OCI-LY7 (cell line): ENCODE results near the gene PIM3. TPM values are rescaled to one million over a fixed set of nuclear protein-coding genes. Genes with fewer than 3 reads are reported as not detected.

Experiments
- BruUV-seq: library from RNA; stranded (reverse); fragments of 400-500 nt; replicated peaks from 2 replicates; lab custom pipeline; 2021; lab: Mats Ljungman, UMichigan
- CTCF ChIA-PET: fragments of 300-600 bp; sonication (Branson Sonifier 250); formaldehyde crosslinking; loops from one replicate; lab custom pipeline; 2022; ENCODE audit warnings: antibody characterized with exemption; ENCODE audit not compliant: unreplicated experiment; lab: Charles Lee
- POLR2A ChIA-PET: fragments of 300-600 bp; sonication (Branson Sonifier 250); formaldehyde crosslinking; loops from one replicate; lab custom pipeline; 2022; ENCODE audit warnings: antibody characterized with exemption; lab: Charles Lee
- DNase-seq: peaks from one replicate; pipeline ENCODE4 v3.0.0-alpha.2; 2015; ENCODE audit warnings: low spot score
- H2AFZ ChIP-seq: fragments of 200-600 bp; sonication (generic), shearing (Covaris generic); 2 replicates; pipeline ENCODE4 v1.6.1; 2014; ENCODE audit warnings: mild to moderate bottlenecking, antibody characterized with exemption, low read length, moderate library complexity
- H3K27ac ChIP-seq: fragments of 200-600 bp; sonication (generic); 2 replicates; pipeline ENCODE4 v1.5.1; 2014; ENCODE audit warnings: mixed run types, low read depth, mild to moderate bottlenecking, moderate library complexity, low read length, inconsistent platforms; ENCODE audit not compliant: poor library complexity, severe bottlenecking
- H3K36me3 ChIP-seq: fragments of 200-600 bp; sonication (generic); 2 replicates; pipeline ENCODE4 v1.6.1; 2014; ENCODE audit warnings: mild to moderate bottlenecking, antibody characterized with exemption, low read length, moderate library complexity, mixed read lengths; ENCODE audit not compliant: insufficient read depth
- H3K4me1 ChIP-seq: fragments of 200-600 bp; sonication (generic); 2 replicates; pipeline ENCODE4 v1.5.1; 2014; ENCODE audit warnings: mild to moderate bottlenecking, low read length; ENCODE audit not compliant: insufficient read depth, poor library complexity, severe bottlenecking
- H3K4me2 ChIP-seq: fragments of 200-600 bp; sonication (generic); 2 replicates; pipeline ENCODE4 v1.6.1; 2014; ENCODE audit warnings: mild to moderate bottlenecking, low read length
- H3K4me3 ChIP-seq: fragments of 200-600 bp; sonication (generic); 2 replicates; pipeline ENCODE4 v1.5.1; 2014; ENCODE audit warnings: mild to moderate bottlenecking, low read depth, low read length; ENCODE audit not compliant: poor library complexity, severe bottlenecking
- H3K79me2 ChIP-seq: fragments of 200-600 bp; sonication (generic); 2 replicates; pipeline ENCODE4 v1.6.1; 2016; ENCODE audit warnings: low read depth, mild to moderate bottlenecking, low read length, moderate library complexity, mixed read lengths; ENCODE audit not compliant: insufficient read depth
- H3K9me2 ChIP-seq: fragments of 200-600 bp; sonication (generic); 2 replicates; pipeline ENCODE4 v1.6.1; 2016; ENCODE audit warnings: mild to moderate bottlenecking, low read length, mixed read lengths; ENCODE audit not compliant: insufficient read depth
- H3K9me3 ChIP-seq: fragments of 200-600 bp; sonication (generic); 2 replicates; pipeline ENCODE4 v1.6.1; 2014; ENCODE audit warnings: mild to moderate bottlenecking, mixed run types, low read length, mixed read lengths
- H4K20me1 ChIP-seq: fragments of 200-600 bp; sonication (generic); 2 replicates; pipeline ENCODE4 v1.6.1; 2014; ENCODE audit warnings: mild to moderate bottlenecking, antibody characterized with exemption, low read length, moderate library complexity, mixed read lengths; ENCODE audit not compliant: insufficient read depth
- EZH2phosphoT487 ChIP-seq: fragments of 200-600 bp; sonication (generic); IDR thresholded peaks from 2 replicates; pipeline ENCODE4 v1.6.1; 2018; ENCODE audit warnings: low read depth, borderline replicate concordance, mild to moderate bottlenecking, mixed run types, antibody characterized with exemption, low read length, moderate library complexity, mixed read lengths
- intact Hi-C: fragments of 100-400 bp; cut with micrococcal nuclease; formaldehyde crosslinking; loops from one replicate; pipeline ENCODE4 v1.10.0; 2022; ENCODE audit not compliant: unreplicated experiment
- total RNA-seq, 2 experiments: library from RNA; depleted of rRNA in 1 of 2; stranded (reverse); fragments of >200 nt in 1 of 2; shearing (Covaris generic) in 1 of 2; gene quantifications; 2 replicates each; pipeline ENCODE4 v1.2.3, GENCODE V29; 2014 to 2022
- TF ChIP-seq, protein P1 (sequence below): fragments of 200-600 bp; sonication (generic); conservative IDR thresholded peaks from 2 replicates; pipeline ENCODE4 v1.5.1; 2014; ENCODE audit warnings: mild to moderate bottlenecking, antibody characterized with exemption, low read length, moderate library complexity, mixed read lengths

Gene PIM3
- total RNA-seq, 2 experiments from 2014 or later, result 60.5 to 81.7 TPM

DNA sequence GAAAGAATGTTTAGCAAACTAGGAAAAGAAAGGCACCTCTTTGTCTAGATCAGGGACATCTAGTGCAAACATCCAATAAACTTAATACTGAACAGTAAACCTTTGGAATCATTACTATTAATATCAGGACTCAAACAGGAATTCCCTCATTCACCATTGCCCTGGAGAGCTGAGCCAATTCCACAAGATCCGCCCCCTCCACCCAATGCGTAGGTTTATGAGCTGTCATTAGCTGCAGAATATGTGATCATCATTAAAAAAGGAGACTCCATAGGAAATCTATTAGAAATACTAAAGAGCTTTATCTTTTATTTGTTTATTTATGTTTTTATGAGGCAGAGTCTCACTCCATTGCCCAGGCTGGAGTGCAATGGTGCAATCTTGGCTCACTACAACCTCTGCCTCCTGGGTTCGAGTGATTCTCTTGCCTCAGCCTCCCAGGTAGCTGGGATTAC is 46.5 kb downstream of the PIM3 start:
- H3K9me2 ChIP-seq, result no peaks in the 10 kb centered on the region
- intact Hi-C loops, result no loop called here
- no peaks in the 10 kb centered on the region for H3K36me3 ChIP-seq
- no peak overlapping the region for H3K4me2 ChIP-seq
- no peak overlapping the region for H3K27ac ChIP-seq
- H4K20me1 ChIP-seq, result no peaks in the 10 kb centered on the region
- BruUV-seq, result no TSS peak
- DNase-seq, result no peak
- TF ChIP-seq EZH2phosphoT487, result no peak
- TF ChIP-seq, protein P1, sequence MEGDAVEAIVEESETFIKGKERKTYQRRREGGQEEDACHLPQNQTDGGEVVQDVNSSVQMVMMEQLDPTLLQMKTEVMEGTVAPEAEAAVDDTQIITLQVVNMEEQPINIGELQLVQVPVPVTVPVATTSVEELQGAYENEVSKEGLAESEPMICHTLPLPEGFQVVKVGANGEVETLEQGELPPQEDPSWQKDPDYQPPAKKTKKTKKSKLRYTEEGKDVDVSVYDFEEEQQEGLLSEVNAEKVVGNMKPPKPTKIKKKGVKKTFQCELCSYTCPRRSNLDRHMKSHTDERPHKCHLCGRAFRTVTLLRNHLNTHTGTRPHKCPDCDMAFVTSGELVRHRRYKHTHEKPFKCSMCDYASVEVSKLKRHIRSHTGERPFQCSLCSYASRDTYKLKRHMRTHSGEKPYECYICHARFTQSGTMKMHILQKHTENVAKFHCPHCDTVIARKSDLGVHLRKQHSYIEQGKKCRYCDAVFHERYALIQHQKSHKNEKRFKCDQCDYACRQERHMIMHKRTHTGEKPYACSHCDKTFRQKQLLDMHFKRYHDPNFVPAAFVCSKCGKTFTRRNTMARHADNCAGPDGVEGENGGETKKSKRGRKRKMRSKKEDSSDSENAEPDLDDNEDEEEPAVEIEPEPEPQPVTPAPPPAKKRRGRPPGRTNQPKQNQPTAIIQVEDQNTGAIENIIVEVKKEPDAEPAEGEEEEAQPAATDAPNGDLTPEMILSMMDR, result no peak
- ChIA-PET POLR2A (no interaction called here), CTCF (no interaction called here)
- peaks cover 7% of the 10 kb centered on the region for H3K4me1 ChIP-seq
- H3K79me2 ChIP-seq, result no peaks in the 10 kb centered on the region
- no peak overlapping the region for H2AFZ ChIP-seq
- no peak overlapping the region for H3K4me3 ChIP-seq
- H3K9me3 ChIP-seq, result no peaks in the 10 kb centered on the region

DNA sequence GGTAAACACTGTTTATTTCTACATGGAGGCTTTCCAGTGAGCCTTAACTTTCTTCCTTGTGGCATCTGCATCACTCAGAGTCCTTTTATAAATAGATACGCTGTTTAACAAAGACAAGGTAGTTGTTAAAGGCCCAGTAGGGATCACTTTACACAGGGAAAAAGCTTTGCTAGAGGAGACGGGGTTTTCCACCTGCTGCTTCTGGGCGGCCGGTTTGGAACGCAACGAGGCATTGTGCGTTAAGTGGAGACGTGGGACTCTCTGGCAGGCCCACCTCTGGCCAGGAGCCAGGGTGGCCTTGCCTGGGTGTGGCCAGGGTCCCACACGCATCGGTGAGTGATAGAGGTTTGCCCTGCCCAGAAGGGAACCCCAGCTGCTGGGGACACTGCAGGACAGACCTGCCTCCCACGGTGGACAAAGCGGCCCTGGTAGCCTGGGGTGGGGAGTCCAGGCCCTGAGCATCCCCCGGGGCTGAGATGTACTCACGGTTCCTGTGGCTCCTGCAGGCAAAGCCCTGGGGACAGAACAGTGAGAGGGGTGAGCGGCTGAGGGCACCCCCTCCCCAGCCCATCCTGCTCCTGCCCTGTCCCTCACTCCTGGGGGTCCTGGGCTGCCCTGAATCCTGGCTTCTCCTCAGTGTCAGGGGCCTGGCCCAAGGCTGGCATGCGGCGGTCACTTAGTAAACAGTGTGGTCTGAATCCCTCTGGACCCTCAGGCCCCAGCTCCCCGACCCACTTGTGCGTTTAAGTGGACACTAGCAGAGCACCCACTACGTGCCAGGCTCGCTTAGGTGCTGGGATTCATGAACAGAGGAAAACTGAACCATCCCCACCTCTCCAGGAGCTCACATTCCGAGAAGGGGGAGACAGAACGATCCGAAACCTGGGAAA is 47.8 kb downstream of the PIM3 start:
- no peak overlapping the region for H3K27ac ChIP-seq
- no peaks in the 10 kb centered on the region for H3K79me2 ChIP-seq
- no peaks in the 10 kb centered on the region for H3K9me3 ChIP-seq
- no TSS peak for BruUV-seq
- DNase-seq, result no peak
- no peaks in the 10 kb centered on the region for H3K9me2 ChIP-seq
- POLR2A ChIA-PET, result no interaction called here
- no peak overlapping the region for H3K4me2 ChIP-seq
- no peak for TF ChIP-seq EZH2phosphoT487
- TF ChIP-seq, protein P1, result no peak
- H3K36me3 ChIP-seq, result no peaks in the 10 kb centered on the region
- H3K4me1 ChIP-seq, result peaks cover 7% of the 10 kb centered on the region
- intact Hi-C loops, result no loop called here
- CTCF ChIA-PET, result no interaction called here
- no peak overlapping the region for H3K4me3 ChIP-seq
- no peak overlapping the region for H2AFZ ChIP-seq
- no peaks in the 10 kb centered on the region for H4K20me1 ChIP-seq

DNA sequence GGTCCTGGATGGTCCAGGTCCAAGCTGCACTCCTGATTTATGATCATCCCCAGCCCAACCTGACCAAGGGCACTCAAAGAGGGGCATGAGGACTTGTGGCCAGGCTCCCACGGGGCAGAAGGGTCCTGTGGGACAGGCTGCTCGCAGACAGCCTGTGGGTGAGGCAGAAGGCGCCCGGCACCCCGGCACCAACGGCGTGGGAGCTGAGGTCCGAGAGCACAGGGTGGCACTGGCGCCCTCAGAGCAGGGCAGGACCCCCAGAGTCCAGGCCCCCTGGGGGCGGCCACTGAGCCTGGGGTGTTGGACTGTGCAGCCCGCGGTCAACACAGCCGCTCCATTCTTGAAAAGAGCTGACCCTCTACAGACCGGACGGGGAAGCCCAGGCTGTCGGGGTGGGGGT is 48.7 kb downstream of the PIM3 start:
- ChIA-PET POLR2A (no interaction called here), CTCF (no interaction called here)
- H3K79me2 ChIP-seq, result no peaks in the 10 kb centered on the region
- intact Hi-C loops, result no loop called here
- BruUV-seq, result no TSS peak
- no peak for DNase-seq
- no peak overlapping the region for H2AFZ ChIP-seq
- no peaks in the 10 kb centered on the region for H3K36me3 ChIP-seq
- TF ChIP-seq, protein P1, result no peak
- no peak for TF ChIP-seq EZH2phosphoT487
- H4K20me1 ChIP-seq, result no peaks in the 10 kb centered on the region
- H3K4me2 ChIP-seq, result no peak overlapping the region
- no peaks in the 10 kb centered on the region for H3K9me2 ChIP-seq
- no peak overlapping the region for H3K4me3 ChIP-seq
- no peaks in the 10 kb centered on the region for H3K9me3 ChIP-seq
- no peak overlapping the region for H3K27ac ChIP-seq
- H3K4me1 ChIP-seq, result peaks cover 7% of the 10 kb centered on the region
